ENCODE results near the gene C3orf62. TPM values are rescaled to one million over a fixed set of nuclear protein-coding genes. Genes with fewer than 3 reads are reported as not detected.
A peak's percentile ranks its signal among the peaks of the same experiment; 100 is the strongest.

Gene C3orf62
- total and polyA plus RNA-seq, 9 of the 15 experiments (the other 6 are each of a cell fraction or from before 2014, with no cell fraction given): 1.3 to 5.7 (median 3.4) TPM

GRCh38 chr3:49238274-49239127 is 38.5 kb downstream of the C3orf62 start (continued):
- TF ChIP-seq UBTF (IDR thresholded peaks at IDR 0.05; ENCODE audit: borderline replicate concordance in 1 of 2, low read depth in 2 of 2, low read length in 2 of 2): no peak
- no peak for TF ChIP-seq SAP30 (IDR thresholded peaks at IDR 0.05; ENCODE audit: borderline replicate concordance, insufficient read depth, low read depth, low read length, poor library complexity, severe bottlenecking)
- no peak for TF ChIP-seq NFYB (IDR thresholded peaks at IDR 0.05; ENCODE audit: extremely low read depth, insufficient read length)
- TF ChIP-seq TEAD2 (tag; IDR thresholded peaks at IDR 0.05): peak; percentile 17; the same call in 1 of the 2 replicates
- TF ChIP-seq ZFP30 (CRISPR knock-in tag; IDR thresholded peaks at IDR 0.05; ENCODE audit: borderline replicate concordance): no peak
- no peak for TF ChIP-seq FOS (IDR thresholded peaks at IDR 0.05; ENCODE audit: extremely low read depth, insufficient read length)
- TF ChIP-seq POLR2B (IDR thresholded peaks at IDR 0.05; ENCODE audit: low read depth, partially characterized antibody): no peak
- TF ChIP-seq NR2C2 (CRISPR knock-in tag; IDR thresholded peaks at IDR 0.05): no peak
- peak; percentile 82 for TF ChIP-seq NR2C2 (tag; IDR thresholded peaks at IDR 0.05)
- peak; percentile 90 for TF ChIP-seq CTBP1 (IDR thresholded peaks at IDR 0.05; ENCODE audit: borderline replicate concordance)
- TF ChIP-seq BCOR (IDR thresholded peaks at IDR 0.05): 0 out of 2 replicates have a peak, but pooled peaks have one; percentile 42
- no peak for TF ChIP-seq ZBED1 (IDR thresholded peaks at IDR 0.05)
- no peak for TF ChIP-seq ZNF212 (CRISPR knock-in tag; IDR thresholded peaks at IDR 0.05)
- no peak for TF ChIP-seq GTF2A2 (tag; IDR thresholded peaks at IDR 0.05)
- TF ChIP-seq CBFA2T3 (IDR thresholded peaks at IDR 0.05): peak; percentile 99
- no peak for TF ChIP-seq TAF15 (IDR thresholded peaks at IDR 0.05; ENCODE audit: low read depth, low read length)
- TF ChIP-seq ARID3B (CRISPR knock-in tag; IDR thresholded peaks at IDR 0.05; ENCODE audit: borderline replicate concordance): no peak
- no peak for TF ChIP-seq NUFIP1 (IDR thresholded peaks at IDR 0.05; ENCODE audit: partially characterized antibody)
- TF ChIP-seq ZNF311 (CRISPR knock-in tag; IDR thresholded peaks at IDR 0.05): peak; percentile 82
- no peak for TF ChIP-seq FOXO4 (CRISPR knock-in tag; IDR thresholded peaks at IDR 0.05)
- peak; percentile 89 for TF ChIP-seq GATAD2A (IDR thresholded peaks at IDR 0.05)
- no peak for TF ChIP-seq ZFX (CRISPR knock-in tag; IDR thresholded peaks at IDR 0.05)
- no peak for TF ChIP-seq SLC30A9 (CRISPR knock-in tag; IDR thresholded peaks at IDR 0.05)
- TF ChIP-seq SMARCB1 (IDR thresholded peaks at IDR 0.05; ENCODE audit: insufficient read length, low read depth): no peak
- peak in 1 of 2 experiments; percentile 74; a peak in 2 of 4 replicates for TF ChIP-seq MAZ (CRISPR knock-in tag; conservative IDR thresholded peaks at IDR 0.05 in 1 of 2, IDR thresholded peaks at IDR 0.05 in 1 of 2)
